Measurements from ENCODE around the gene TSPAN18.

GRCh38 chr11:44693654-44694119 lies 33.1 kb upstream of the TSPAN18 start:
- TF ChIP-seq, protein P1, sequence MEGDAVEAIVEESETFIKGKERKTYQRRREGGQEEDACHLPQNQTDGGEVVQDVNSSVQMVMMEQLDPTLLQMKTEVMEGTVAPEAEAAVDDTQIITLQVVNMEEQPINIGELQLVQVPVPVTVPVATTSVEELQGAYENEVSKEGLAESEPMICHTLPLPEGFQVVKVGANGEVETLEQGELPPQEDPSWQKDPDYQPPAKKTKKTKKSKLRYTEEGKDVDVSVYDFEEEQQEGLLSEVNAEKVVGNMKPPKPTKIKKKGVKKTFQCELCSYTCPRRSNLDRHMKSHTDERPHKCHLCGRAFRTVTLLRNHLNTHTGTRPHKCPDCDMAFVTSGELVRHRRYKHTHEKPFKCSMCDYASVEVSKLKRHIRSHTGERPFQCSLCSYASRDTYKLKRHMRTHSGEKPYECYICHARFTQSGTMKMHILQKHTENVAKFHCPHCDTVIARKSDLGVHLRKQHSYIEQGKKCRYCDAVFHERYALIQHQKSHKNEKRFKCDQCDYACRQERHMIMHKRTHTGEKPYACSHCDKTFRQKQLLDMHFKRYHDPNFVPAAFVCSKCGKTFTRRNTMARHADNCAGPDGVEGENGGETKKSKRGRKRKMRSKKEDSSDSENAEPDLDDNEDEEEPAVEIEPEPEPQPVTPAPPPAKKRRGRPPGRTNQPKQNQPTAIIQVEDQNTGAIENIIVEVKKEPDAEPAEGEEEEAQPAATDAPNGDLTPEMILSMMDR (IDR thresholded peaks at IDR 0.05; ENCODE audit: low read length) = no peak
- TF ChIP-seq EZH2 (optimal IDR thresholded peaks at IDR 0.05; ENCODE audit: low read depth, low read length) (no peak), EZH2phosphoT487 (IDR thresholded peaks at IDR 0.05; ENCODE audit: low read length) (no peak)
